ENCODE results near the gene VGLL4.

The VGLL4 gene

GRCh38 chr3:11536936-11537612 lies 106.6 kb downstream of the VGLL4 start:
- TF ChIP-seq CTCF (conservative IDR thresholded peaks at IDR 0.05; ENCODE audit: control insufficient read depth, insufficient read depth, low read depth, low read length), result no peak
- DNase-seq (ENCODE audit: low read depth), result no peak
- no peak overlapping the region for H3K4me3 ChIP-seq (ENCODE audit: control insufficient read depth, low read depth, low read length)

GRCh38 chr3:11536132-11536935 lies 107.4 kb downstream of the VGLL4 start:
- DNase-seq (ENCODE audit: low read depth), result no peak
- H3K4me3 ChIP-seq (ENCODE audit: control insufficient read depth, low read depth, low read length), result no peak overlapping the region
- no peak for TF ChIP-seq CTCF (conservative IDR thresholded peaks at IDR 0.05; ENCODE audit: control insufficient read depth, insufficient read depth, low read depth, low read length)

GRCh38 chr3:11535243-11535960 lies 108.3 kb downstream of the VGLL4 start:
- no peak for TF ChIP-seq CTCF (conservative IDR thresholded peaks at IDR 0.05; ENCODE audit: control insufficient read depth, insufficient read depth, low read depth, low read length)
- no peak overlapping the region for H3K4me3 ChIP-seq (ENCODE audit: control insufficient read depth, low read depth, low read length)
- no peak for DNase-seq (ENCODE audit: low read depth)

GRCh38 chr3:11534793-11535101 lies 109.0 kb downstream of the VGLL4 start:
- TF ChIP-seq CTCF (conservative IDR thresholded peaks at IDR 0.05; ENCODE audit: control insufficient read depth, insufficient read depth, low read depth, low read length), result no peak
- DNase-seq (ENCODE audit: low read depth), result no peak
- no peak overlapping the region for H3K4me3 ChIP-seq (ENCODE audit: control insufficient read depth, low read depth, low read length)

GRCh38 chr3:11534011-11534792 lies 109.5 kb downstream of the VGLL4 start:
- TF ChIP-seq CTCF (conservative IDR thresholded peaks at IDR 0.05; ENCODE audit: control insufficient read depth, insufficient read depth, low read depth, low read length), result no peak
- no peak overlapping the region for H3K4me3 ChIP-seq (ENCODE audit: control insufficient read depth, low read depth, low read length)
- no peak for DNase-seq (ENCODE audit: low read depth)

- DNase-seq (ENCODE audit: low read depth), result peak; percentile 81
- no peak overlapping the region for H3K4me3 ChIP-seq (ENCODE audit: control insufficient read depth, low read depth, low read length)
- TF ChIP-seq CTCF (conservative IDR thresholded peaks at IDR 0.05; ENCODE audit: control insufficient read depth, insufficient read depth, low read depth, low read length), result no peak
Measured at GRCh38 chr3:11532931-11533391, 110.8 kb downstream of the VGLL4 start.

Measured in fibroblast of mammary gland (primary cell).